ENCODE results near the gene MS4A18.

GRCh38 chr11:60761436-60762190 lies 37.1 kb downstream of the MS4A18 start:
- no peak for TF ChIP-seq EZH2 (IDR thresholded peaks at IDR 0.05; ENCODE audit: low read depth)
- no peak for TF ChIP-seq CTCF (conservative IDR thresholded peaks at IDR 0.05)
